Activated naive CD4-positive, alpha-beta T cell treated with anti-CD3 and anti-CD28 coated beads, Interleukin-2, amount 50 U/mL, for 72 hours (primary cell): Measurements from ENCODE around the gene FRMPD2. TPM values are rescaled to one million over a fixed set of nuclear protein-coding genes. Genes with fewer than 3 reads are reported as not detected.
"Not testable (repeated sequence)": the region's sequence is repeated elsewhere in the genome, so short reads cannot be mapped to it uniquely, and the experiment has no call there.

Experiments used
- ATAC-seq, 2 donors: fragments of 150-1000 bp; cut with Tn5 transposase; 2 replicates each; pipeline ENCODE4 v1.10.0; 2021; ENCODE audit warnings: mild to moderate bottlenecking in 2 of 2, moderate library complexity in 2 of 2
- DNase-seq, 2 donors: peaks; one replicate each; pipeline ENCODE4 v3.0.0; 2021 to 2022; ENCODE audit warnings: low spot score in 2 of 2
- H3K27ac Mint-ChIP-seq, 2 donors: one replicate each; pipeline ENCODE4 v1.8.0; 2022; ENCODE audit warnings: mild to moderate bottlenecking in 2 of 2, mixed read lengths in 2 of 2
- H3K36me3 Mint-ChIP-seq, 2 donors: one replicate each; pipeline ENCODE4 v1.8.0; 2022; ENCODE audit warnings: mixed read lengths in 2 of 2
- H3K9me3 Mint-ChIP-seq, 2 donors: one replicate each; pipeline ENCODE4 v1.8.0; 2022; ENCODE audit warnings: mixed read lengths in 2 of 2
- total RNA-seq, 2 donors: library from RNA; stranded (reverse); gene quantifications; one replicate each; pipeline ENCODE4 v1.2.3, GENCODE V29; 2022

Gene FRMPD2
- total RNA-seq, 2 donors from 2014 or later: 0.36 TPM; not detected in 1

DNA sequence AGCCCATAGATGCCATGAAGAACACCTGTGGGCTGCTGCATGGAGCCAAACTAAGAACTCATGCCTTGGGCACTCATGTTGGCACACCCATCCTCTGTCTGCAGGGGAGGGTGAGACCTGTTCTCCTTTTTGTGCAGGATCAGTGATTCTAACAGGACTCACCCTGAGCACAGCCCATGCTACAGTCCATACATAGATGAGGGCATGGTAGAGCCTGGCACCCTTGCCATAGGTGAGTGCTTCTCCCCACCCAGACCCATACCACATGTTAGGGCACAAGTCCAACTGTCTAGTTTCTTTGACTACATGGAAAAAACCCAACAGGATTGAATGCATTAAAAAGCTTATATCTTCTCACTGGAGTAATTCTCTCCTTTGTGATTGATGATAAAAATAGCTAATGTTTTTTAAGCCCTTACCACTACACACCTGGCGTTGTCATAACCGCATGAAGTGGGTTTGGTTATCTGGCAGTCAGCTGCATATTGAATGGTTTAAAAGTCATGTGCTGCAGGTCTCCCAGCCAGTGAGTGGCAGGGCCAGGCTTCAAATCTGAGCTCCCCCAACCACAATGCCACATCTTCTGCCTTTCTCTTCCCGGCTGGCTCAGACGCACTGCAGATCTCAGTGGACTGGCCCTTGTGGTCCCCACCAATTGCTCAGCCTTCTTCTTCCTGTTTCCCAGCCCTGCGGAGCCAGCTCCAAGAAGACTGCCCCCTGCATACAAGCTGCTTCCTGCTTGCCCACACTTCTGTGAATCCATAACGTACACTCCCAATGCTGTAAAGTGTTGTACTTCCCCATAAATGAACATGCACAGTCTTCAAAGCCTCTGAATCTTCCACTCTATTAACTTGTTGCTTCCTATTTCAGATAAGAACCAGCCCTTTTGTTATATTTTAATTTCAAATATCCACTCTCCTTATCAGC is 120.0 kb downstream of the FRMPD2 start:
- not testable (repeated sequence) for ATAC-seq, H3K9me3 Mint-ChIP-seq

DNA sequence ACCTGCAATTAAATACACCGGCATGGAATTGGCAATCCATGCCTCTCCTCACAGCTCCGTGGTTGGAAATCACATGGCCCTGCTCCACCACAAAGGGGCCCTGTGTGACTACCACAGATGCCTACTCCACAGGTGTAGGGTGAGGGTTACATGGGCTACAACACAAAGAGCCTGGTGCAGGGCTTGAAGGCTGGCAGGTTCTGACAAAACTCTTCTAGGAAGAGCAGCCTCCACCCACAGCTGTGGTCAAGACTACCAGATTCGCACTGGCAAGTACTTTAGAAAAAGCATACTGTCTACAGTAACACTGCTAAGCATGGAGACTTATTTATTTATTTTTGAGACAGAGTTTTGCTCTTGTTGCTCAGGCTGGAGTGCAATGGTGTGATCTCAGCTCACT is 126.9 kb downstream of the FRMPD2 start:
- not testable (repeated sequence) for H3K27ac Mint-ChIP-seq, H3K36me3 Mint-ChIP-seq, ATAC-seq, H3K9me3 Mint-ChIP-seq, DNase-seq

More for the DNA sequence above, 120.0 kb downstream of the FRMPD2 start:
- not testable (repeated sequence) for H3K27ac Mint-ChIP-seq, H3K36me3 Mint-ChIP-seq, DNase-seq

DNA sequence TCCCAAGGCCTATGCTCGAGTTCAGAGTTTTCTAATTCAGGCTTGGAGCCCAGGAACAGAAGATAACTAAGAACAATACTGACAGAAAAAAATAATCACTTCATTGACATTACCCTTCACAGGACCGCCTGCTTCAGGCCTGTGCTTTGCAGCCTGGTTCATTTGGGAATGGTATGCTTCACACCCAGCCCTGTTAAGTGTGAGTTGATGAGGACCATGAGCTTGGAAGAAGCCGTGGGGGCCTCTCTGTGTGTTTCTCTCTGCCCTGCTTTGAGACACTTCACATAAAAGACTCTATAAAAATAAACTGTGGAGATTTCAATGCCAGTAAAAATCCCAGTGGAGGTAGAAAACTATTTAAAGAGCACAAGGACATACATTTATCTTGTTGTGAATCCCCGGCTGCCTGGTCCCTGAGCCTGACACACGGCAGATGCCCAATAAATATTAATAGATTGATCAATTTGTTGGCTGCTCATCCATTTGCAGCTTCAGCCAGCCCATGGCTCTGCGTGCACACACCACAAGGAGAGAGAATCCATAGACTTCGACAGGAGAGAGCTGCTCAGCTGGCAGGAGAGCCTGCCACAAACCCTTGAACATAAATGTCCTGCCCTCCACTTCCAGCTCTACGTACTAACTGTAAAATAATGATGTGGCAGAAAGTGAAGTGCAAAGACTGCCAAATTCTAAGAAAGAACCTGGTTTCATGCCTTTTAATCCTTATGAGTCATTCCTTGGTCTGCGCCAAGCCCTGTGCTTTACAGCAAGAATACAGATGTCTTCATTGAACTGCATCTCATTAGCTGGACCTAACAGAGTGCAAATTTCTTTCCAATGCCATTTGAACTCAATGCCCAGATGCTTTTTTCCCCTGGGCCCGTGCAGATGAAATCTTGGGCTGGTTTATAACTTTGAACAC is 130.5 kb downstream of the FRMPD2 start:
- ATAC-seq: peak in 1 of 2 donors; percentile 78
- not testable (repeated sequence) for H3K36me3 Mint-ChIP-seq, H3K9me3 Mint-ChIP-seq, DNase-seq, H3K27ac Mint-ChIP-seq

DNA sequence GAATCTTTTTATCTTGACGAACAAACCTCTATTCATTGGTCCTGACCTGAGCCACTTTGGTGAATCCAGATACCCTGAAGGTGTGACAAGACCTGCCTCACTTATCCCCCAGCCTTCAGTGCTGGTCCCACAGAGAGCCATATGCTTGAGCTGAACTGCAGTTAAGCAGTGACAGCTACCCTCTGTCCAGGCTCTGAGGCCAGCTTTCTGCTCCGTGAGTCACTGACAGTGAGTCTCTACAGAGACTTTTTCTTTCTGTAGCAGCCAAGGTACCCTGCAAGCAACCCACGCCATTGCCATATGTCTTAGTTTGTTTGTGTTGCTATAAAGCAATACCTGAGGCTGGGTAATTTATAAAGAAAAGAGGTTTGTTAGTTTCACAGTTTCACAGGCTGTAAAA is 133.5 kb downstream of the FRMPD2 start:
- ATAC-seq, DNase-seq, H3K27ac Mint-ChIP-seq, H3K9me3 Mint-ChIP-seq, H3K36me3 Mint-ChIP-seq: not testable (repeated sequence)

DNA sequence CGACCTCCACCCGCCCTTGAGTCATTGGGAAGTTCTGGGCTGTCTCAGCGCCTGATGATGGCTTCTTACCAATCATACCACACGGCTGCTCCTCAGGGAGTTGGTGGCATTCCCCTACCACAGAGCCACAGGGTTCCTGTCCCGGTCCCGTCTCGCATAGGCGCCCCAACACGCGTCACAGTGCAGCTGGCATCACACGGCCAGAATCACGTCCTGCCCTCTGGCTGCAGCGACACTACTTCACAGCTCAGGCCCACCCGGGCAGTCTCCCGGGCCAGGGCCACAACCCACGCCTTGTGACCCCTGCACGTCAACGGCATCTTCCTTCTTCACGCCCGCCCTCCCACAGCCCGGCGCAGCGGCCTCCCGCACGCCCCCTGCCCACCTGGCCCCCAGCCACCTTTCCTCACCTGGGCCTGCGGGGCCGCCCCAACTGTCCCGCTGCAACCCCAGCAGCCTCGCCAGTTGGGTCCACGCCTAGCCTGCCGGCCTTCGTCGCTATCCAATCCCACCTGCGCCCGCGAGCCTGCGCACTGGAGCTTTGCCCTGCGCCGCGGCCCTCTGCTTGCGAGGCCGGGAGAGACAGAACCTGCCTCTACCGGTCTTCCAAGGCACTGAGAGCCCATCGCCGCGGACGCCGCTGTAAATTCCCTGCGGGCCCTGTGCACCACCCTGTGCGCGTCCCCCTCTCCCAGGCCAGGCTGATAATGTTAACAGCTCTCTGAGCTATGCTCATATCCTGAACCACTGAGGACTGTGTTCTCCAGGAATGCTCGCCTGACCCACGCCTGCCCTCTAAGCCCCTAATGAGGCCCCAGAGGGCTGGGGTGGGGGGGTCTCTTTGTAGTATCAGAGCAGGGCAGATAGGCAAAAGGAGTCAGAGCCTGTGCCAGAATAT is 134.3 kb downstream of the FRMPD2 start:
- peak; percentile 61 to 80 for ATAC-seq
- not testable (repeated sequence) for DNase-seq, H3K9me3 Mint-ChIP-seq, H3K36me3 Mint-ChIP-seq, H3K27ac Mint-ChIP-seq

DNA sequence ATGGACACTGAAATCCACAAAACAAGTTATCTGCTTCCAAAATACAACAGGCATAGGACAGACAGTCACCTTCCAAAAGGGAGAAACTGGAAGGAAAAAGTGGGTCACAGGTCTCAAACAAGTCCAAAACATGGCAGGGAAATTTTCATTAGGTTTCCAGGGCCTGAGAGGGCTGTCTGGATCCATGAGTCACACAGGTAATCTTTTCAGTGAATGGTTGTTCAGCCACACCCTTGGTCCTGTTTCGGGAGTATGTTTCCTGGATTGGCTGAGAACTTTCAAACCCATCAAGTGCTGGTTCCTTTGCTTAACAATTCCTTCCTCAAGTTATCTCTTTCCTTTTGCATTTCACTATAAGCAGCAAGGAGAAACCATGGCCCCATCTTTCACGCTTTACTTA is 145.5 kb downstream of the FRMPD2 start:
- not testable (repeated sequence) for H3K9me3 Mint-ChIP-seq, H3K36me3 Mint-ChIP-seq, ATAC-seq, H3K27ac Mint-ChIP-seq, DNase-seq

DNA sequence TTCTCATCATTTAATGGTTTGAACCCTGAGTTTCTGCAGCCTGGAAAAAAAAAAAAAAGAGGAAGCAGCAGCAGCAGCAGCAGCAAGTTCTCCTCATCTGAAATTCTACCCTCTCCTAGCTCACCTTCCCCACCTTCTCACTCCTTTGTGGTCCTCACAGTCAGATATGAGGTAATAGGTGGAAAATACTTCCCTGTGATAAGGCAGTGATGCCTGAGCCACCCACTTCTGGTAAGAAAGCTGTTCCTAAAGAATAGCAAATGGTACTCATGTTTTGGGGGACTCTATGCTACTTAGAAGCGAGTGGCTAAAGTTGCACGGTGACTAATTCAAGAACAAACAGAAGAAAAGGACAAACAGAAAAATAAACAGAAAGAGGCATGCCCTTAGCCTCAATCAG is 148.2 kb downstream of the FRMPD2 start:
- ATAC-seq, DNase-seq, H3K9me3 Mint-ChIP-seq, H3K36me3 Mint-ChIP-seq, H3K27ac Mint-ChIP-seq: not testable (repeated sequence)

DNA sequence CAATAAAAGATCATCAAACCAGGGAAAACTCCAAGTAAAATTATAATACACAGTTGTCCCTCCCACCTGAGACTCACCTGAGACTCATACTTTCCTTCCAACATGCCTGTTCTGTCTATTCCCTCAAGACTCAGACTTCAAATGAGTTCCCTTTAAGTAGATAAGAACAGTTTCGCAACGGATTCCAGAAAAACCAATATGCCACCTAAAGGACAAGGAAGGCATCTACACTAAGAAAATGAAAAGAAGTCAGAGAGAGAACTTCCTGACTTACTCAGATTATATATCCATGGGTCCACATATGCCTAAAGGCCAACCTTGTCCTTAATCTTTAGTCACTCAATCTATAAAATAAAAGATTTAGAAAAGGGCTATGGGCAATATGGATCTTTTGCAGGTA is 148.9 kb downstream of the FRMPD2 start:
- H3K27ac Mint-ChIP-seq, ATAC-seq, H3K36me3 Mint-ChIP-seq, H3K9me3 Mint-ChIP-seq, DNase-seq: not testable (repeated sequence)

DNA sequence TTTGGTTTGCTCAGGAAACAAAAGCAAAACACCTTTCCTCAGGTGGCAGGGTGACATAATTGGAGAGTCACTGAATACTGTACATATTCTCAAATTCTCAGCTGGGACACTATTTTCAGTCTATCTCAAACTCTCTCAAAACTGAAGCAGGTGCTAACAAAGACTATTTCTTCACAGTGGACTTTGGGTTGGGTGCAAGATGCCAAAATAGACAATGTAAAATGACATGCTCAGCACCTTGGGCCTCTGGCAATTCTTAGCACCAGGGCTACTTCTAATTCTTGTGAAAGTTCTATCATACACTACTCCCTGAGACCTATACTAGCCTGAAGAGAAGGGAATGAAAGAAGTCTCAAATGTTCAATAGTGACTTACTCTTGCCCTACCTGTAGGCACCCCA is 151.9 kb downstream of the FRMPD2 start:
- not testable (repeated sequence) for H3K9me3 Mint-ChIP-seq, ATAC-seq

DNA sequence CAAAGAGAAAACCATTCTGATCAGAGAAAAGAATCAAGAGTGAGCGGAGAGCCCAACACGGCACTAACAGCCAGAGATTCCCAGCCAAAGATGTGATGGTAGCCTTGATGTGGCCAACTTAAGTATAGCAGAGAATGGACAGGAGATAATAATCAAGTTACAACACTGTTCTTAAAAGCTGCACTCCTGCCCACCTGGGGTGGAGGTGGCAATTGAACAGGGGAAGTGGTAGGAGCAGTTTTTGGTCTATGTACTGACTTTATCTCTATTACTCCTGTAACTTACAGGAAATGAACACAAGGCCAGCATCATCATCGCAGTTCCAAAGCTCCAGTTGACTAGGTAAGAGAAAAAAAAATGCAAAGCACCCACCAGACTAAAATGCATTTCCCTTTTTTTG is 164.2 kb downstream of the FRMPD2 start:
- not testable (repeated sequence) for H3K27ac Mint-ChIP-seq, H3K36me3 Mint-ChIP-seq, ATAC-seq, DNase-seq, H3K9me3 Mint-ChIP-seq

More for the DNA sequence above, 151.9 kb downstream of the FRMPD2 start:
- H3K27ac Mint-ChIP-seq, H3K36me3 Mint-ChIP-seq, DNase-seq: not testable (repeated sequence)

Other genes with a start within 250 kb of the FRMPD2 start
- 10 to 100 TPM; 26.5 to 41.3 TPM for gene MAPK8, start 32.0 kb upstream of the FRMPD2 start, total RNA-seq